Activated effector memory CD4-positive, alpha-beta T cell treated with anti-CD3 and anti-CD28 coated beads, Interleukin-2, amount 50 U/mL, for 16 hours (primary cell): ENCODE results near the gene FILIP1.

Source experiments
- DNase-seq: peaks from one replicate; pipeline ENCODE4 v3.0.0-alpha.2; 2020

The FILIP1 gene

GRCh38 chr6:75329703-75330102 is 163.9 kb downstream of the FILIP1 start:
- no peak for DNase-seq

DNA sequence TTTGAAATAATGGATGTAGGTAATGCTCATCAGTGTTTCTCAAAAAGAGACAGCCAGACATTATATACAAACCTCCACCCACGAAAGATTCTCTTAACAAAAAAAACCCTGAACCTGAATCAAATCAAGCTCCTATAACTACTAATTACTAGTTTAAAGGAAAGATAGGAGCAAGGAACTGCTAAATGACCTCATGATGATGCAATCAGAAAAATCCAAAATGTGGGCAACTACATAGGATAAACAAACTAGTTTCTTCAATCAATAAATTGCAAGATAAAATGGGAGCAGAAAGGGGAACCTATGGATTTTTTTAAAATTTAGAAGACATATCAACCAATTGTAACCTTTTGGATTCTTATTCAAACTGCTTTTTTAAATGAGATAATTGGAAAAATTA is 165.8 kb downstream of the FILIP1 start:
- no peak for DNase-seq

DNA sequence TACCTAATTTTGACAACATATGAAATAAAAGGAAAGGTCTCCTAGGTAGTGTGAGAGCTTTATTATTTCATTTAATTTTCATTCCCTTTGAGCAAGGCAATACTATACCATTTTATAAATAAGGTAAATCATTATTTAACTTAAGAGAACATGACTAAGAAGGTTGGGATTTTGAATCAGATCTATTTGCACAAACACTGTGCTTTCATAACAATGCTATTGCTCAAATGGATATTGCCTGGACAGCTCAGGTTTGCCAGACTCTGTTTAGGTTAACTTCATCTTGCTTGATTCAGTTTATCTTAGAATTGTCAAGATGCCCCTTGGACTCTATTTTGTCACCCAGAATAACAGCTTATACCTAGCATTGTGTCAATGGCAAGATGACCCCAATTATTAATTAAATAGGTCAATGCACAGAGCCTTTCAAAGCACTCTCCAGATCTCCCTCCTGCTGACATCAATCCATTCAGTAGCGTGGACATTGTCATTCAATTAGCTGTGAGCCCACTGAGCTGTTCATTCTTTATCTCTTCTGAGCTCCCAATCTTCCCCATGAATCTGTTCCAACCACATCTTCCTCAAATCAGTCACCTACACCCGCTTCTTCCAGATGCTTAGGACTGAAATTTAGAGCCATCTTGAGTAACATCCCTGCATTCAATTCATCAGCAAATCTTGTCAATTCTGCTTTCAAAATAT is 166.9 kb downstream of the FILIP1 start:
- DNase-seq = no peak

DNA sequence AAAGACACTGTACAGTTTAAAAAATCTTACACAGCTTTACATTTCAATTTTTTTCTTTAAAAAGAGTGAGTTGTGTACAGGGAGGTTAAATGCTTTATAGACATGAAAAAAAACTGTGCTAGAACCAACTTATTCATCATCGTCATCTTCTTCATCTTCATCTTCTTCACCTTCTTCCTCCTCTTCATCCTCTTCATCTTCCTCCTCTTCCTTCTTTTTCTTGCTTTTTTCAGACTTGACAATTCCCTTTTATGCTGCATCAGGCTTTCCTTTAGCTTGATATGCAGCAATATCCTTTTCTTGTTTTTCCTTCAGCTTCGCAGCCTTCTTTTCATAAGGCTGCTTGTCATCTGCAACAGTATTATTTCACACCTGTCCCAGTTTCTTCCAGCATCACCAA is 174.7 kb downstream of the FILIP1 start:
- DNase-seq = no peak

DNA sequence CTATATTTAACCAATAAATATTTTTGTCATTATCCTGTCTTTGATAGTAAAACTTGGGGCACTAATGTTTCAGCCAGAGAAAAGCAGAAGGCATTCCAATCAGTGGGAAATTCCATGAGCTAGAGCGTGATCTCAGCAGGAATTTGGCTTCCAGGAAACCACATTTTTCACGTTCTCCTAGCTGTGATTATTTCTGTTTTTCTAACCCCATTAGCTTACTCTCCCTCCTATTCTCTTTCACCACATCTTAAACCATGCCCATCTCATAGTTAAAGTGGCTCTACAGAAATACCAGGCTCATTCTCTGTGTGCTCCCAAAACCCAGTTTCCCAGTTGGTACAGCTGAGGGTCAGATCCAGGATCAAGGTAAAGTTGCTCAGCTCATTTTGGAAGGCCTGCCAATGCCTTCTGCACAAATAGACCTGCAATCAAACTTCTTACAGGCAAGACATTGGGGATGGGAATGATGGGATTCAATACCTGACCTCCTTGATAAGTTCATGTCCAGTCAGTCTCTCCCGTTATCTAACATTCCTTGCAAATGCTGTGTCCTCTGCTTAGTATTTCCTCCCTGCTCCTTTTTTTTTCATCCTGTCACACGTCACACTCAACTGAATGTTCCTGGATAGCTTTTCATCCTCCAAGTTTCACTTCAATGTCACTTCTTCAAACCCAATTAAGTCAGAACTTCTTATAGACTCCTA is 175.9 kb downstream of the FILIP1 start:
- no peak for DNase-seq

DNA sequence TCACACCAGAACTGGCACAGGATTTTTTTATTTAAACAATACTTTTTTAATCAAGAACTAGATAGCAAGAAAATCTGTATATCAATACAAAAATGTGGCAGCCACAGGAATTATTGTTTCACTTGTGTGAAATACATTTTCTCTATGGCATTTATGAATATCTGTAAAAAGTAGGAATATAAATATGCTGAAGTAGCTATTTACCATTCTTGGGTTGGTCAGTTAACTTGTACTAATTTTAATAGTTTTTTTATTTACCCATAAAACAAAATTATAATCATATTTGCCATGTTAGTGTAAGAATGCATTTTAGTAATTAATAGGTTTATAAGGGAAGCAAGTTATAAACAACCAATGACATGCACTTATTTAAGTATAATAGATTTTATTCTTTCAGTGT is 177.6 kb downstream of the FILIP1 start:
- no peak for DNase-seq

DNA sequence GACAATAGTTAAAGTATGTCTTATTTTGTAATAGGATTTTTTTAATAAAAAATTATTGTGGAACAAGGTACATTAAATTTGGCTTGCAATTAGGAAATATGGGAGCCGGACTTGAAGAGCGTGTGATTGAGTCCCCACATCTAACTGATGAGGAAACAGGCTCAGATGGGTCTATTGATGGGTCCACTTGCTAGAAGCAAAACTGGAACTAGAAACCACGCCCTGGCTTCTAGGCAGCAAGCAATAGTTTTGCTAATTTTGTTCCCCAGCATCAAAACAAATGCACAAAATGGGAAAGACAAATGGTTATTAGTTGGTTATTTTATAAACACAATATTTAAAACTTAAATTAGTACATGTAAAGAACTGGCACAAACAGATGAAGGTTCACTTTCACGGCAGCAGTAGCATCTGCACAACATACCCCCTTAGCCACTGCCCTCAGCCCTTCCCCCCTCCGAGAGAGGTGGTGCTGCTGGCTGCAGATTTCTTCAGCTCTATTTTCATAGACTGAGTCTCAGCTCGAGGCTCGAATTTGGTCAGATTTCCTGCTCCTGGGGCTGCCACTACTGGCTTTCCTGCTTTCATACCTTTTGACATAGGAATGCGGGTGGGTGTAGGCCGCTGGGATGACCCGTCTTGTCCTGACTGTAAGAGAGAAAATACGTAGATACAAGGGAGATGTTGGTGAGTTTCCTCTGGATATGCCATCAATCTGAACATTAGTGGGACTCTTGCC is 185.2 kb downstream of the FILIP1 start:
- no peak for DNase-seq

- no peak for DNase-seq
Measured at GRCh38 chr6:75307364-75308004, 186.1 kb downstream of the FILIP1 start.

GRCh38 chr6:75306064-75306463 is 187.5 kb downstream of the FILIP1 start:
- no peak for DNase-seq

GRCh38 chr6:75305573-75305972 is 188.0 kb downstream of the FILIP1 start:
- no peak for DNase-seq

DNA sequence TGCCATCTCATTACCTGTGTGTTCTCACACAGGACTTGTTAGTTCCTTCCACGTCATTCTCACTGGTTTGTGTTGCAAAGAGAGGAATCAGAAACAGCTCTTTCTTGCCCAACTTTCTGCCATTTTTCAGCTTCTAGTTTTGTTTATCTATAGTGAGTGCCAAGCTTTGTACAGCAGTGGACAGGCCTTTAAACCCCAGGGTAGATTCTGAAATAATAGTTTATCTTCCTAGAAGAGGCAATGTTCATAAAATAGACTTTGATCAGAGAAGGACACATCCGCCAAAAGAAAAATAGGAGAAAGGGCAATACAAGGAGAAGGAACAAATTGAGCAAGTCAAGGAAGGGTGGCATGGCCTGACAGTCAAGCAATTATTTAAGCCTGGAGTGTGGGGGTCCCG is 191.3 kb downstream of the FILIP1 start:
- no peak for DNase-seq

DNA sequence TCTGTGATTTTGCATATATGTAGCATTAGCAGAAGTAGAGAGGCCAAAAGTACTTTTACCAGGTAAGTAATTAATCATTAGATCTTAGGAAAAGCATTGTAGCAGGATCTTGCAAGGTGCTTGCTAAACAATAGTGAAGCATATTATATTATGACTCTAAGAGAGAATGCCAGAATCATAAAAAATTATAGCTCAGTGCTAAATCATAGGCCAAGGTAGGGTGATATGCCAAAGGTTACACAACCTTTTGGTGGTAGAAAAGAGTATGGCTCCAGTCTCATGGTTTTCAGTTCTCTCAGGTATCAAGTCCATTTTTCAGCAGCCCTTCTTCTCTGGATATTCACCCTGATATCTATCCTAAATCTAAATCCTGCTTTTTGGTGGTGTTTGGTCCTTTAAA is 192.1 kb downstream of the FILIP1 start:
- no peak for DNase-seq

GRCh38 chr6:75301088-75301487 is 192.5 kb downstream of the FILIP1 start:
- no peak for DNase-seq

DNA sequence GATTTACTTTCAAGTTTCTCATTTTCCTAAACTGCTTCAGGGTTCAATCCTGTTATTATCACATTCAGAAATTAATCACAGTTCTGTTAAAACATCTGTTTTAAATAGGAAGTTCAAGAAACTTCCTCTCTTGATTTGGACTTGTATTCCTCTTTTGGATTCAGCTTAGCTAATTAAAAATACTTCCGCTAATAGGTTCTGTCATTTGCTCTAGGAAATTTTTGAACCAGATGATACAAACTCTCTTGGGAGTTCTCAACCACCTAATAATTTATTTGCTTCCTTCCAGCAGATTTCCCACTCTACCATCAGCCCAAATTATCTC is 193.1 kb downstream of the FILIP1 start:
- no peak for DNase-seq

- no peak for DNase-seq
Measured at GRCh38 chr6:75299801-75300530, 193.6 kb downstream of the FILIP1 start.

DNA sequence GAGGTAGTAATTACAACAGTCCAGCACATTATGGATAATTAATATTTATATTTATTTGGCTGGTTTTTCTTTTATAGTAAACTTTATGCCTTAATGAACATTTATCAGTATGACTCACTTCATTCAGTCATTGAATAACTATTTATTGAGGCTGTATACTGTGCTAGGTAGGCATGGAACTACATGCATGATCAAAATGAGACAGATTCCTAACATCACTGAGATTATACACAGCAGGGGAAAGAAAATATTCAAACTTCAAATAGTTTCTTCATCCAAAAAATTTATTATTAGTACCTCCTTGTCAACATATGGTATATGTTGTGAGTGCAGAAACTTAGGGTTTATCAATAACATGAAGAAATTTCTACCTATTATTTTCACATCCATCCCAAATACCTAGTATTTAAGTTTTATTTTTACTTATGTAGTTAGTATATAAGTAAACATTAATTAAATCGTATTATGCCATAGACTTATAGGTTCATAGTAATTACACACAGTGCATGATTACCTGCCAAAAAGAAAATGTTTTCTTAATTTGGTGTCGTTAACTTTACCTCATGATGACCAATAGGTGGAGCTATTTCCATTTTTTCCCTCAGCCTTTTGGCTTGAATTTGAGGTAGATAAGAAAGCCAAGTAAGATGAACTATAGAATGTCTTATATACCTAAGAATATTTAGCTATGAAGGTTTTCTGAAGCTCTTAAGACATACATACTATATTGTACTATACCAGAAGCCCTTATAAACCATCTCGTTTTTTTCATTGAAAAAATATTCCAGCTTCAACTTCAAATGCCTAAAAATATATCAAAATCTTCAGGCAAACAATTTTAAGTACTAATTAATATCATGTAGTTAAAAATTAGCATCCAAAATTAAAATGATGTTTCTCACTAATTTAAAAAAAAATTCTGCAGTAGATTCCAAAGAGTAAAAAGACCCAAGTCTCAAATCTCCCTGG is 196.5 kb downstream of the FILIP1 start:
- no peak for DNase-seq

DNA sequence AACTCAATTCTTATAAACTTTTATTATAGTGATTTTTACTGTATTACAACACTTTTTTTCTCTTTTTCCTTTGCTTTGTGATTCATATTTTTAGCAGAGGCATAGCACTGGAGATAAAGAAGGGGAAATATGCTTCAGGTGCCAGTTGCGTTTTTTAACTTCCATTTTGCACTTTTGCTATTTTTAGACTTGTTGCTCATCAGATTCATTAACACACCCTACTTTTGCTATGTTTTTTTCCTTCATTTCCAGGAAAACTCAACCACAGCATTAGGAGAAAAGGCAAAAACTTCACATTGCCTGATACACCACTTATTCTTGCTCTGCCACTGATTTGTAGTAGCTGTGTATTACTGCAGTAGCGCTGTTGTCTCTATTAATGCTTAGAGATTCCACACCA is 201.0 kb downstream of the FILIP1 start:
- no peak for DNase-seq

DNA sequence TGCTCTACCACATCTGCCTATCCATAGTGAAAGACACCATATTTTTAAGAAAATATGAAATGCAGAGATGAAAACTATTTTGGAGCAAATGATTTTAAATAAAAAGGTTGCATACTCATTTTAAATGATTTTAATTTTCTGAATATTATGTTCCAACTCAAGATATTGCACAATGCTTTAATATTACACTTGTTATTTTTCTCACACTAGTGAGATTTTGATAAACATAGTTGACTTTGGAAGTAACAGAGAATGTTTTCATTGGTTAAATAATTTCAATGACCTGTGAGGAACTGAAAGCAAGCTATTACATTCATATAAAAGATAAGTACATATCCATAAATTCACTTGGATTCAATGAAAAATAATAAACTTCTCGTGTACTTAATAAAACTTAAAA is 201.9 kb downstream of the FILIP1 start:
- DNase-seq = no peak

DNA sequence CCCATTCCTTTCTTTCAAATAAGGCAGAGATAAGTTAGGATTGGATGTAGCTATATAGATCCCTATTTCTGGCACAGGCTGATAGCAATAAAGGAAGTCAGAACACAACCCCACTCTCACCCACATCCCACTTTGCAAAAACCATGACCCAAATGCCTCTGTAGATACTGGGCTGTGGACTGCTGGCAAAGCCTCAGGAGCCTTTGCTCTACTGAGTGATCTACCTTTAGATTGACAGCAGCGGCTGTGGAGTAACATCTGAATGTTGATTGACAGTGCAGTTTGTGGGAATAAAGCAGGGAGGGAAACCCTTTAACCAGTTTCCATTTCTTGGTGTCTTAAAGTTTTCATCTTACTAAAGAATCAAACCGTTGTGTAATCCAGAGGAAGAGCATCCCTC is 202.3 kb downstream of the FILIP1 start:
- DNase-seq = no peak

DNA sequence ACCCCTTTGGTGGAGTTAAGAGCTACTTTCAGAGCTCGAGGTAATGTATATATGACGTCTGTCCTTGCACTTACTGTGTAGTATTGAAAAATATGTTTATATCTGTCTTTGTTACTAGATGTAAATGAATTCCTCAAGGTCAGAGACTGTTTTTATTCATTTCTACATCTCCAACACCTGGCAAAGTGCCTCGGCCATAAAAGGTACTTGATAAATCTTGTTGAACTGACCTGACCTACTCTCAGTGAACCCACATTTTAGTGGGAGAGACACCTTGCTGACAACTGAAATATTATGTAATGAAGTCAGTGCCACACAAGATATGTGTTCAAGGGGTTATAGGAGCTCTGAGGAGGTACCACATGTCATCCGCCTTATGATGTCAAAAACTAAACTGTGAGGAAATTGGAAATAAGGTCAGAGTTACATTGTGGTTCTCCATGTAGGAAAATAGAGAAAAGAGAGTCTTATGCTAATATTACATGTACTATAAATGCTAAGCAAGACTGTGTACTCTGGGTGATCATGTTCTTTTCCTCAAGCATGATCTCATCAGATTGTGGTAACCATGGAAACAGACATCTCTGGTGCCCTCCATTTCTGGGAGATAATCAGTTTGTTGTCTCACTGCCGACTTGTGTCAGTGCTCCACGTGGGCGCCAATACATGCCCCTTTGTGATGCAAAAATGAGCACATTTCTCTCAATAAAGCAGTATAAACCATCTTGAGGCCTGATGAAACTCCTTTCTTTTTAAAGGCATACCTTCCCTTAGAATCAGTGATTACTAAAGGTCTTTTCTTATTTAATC is 203.3 kb downstream of the FILIP1 start:
- no peak for DNase-seq

DNA sequence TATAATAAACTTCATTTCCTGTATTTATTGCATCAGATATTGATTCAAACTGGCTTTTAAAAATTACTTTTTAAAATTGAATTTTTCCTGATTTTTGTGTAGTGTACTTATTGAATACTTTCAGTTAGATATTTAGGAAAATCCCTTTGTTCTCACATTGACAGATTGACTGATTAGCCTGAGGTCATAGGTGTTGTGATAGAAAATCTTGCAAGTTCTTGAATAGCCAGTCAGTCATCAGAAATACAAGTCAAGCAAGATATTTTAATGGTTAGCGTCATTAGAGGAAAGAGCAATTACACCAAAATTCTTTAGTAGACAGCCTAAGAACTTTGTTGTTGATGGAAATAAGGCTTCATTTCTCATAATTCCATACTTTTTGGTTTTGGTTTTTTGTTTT is 205.6 kb downstream of the FILIP1 start:
- DNase-seq = no peak
